ENCODE data around the gene KIDINS220.

The KIDINS220 gene

DNA sequence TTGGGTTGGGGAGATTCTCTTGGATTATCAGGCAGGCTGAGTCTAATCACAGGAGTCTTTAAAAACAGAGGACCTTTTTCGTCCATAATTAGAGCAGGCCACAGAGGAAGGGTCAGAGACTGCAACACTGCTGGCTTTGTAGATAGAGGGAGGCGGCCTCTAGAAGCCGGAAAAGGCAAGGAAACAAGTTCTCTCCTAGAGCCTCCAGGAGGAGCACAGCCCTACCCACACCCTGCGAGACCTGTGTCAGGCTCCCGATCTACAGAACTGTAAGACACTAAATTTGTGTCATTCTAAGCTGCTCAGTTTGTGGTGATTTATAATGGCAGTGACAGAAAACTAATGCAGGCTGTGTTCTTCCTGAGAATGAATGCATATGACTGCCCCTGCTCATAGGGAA lies 140.2 kb downstream of the KIDINS220 start:
- no peak for DNase-seq (ENCODE audit: low spot score)

DNA sequence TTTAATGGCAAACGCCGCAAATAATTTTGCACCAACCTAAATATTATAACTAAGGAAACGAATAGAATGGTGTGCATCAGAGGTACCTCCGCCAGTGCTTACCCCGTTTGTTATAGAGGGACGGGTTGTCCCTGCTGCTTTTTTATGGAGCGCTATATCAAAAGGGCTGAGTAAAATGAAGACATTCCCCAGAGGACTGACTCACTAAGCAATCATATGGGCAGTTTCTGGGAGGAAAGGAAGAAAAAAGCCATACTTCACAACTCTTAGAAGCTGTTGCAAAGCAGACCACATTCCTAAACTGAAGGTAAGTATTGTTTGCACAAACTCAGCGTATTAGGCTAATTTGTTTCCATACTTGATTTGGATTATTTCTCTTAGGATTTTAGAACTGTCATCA lies 142.7 kb downstream of the KIDINS220 start:
- no peak for DNase-seq (ENCODE audit: low spot score)

GRCh38 chr2:8693157-8693821 lies 144.1 kb downstream of the KIDINS220 start:
- peak; percentile 58 for DNase-seq (ENCODE audit: low spot score)

DNA sequence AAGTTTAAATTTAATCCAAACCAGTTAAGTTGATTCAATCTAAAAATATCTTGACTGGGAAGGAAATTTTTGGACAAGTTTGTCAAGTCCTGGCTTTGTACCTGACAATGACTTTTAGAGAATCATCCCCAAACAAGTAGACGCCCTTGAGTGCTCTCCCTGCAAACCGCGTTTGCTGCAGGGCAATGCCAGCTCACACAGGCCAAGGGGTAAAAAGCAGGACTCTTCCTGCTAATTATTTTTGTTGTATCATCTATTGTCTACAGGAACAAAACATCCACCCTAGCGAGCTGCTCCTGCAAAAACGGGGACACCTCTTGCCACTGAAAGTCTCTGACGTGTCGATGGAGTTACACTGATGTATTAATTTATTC lies 144.6 kb downstream of the KIDINS220 start:
- no peak for DNase-seq (ENCODE audit: low spot score)

DNA sequence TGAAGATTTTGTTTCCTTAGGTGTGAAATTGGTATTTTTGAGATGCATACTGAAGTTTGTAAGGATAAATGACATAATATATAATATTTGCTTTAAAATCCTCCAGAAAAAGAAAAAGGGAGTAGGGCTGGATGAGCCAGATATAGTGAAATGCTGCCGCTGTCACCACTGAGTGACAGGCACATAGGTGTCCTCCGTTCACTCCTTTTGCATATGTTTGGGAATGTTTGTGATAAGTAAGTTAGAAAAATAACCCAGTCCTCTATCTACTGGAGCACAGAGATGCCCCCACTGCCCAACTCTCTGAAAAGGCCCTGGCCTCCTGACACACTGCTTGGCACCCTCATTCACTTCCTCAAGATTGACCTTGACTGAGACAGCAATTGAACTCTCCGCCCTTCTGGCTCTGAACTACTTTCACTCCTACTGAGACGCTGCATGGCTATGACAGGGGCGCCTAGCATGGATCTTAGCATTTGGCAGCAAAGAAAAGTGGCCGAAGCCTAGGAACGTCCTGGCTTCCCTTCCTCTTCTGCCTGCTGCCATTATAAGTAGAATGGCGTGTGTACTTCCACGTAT lies 145.5 kb downstream of the KIDINS220 start:
- no peak for DNase-seq (ENCODE audit: low spot score)

DNA sequence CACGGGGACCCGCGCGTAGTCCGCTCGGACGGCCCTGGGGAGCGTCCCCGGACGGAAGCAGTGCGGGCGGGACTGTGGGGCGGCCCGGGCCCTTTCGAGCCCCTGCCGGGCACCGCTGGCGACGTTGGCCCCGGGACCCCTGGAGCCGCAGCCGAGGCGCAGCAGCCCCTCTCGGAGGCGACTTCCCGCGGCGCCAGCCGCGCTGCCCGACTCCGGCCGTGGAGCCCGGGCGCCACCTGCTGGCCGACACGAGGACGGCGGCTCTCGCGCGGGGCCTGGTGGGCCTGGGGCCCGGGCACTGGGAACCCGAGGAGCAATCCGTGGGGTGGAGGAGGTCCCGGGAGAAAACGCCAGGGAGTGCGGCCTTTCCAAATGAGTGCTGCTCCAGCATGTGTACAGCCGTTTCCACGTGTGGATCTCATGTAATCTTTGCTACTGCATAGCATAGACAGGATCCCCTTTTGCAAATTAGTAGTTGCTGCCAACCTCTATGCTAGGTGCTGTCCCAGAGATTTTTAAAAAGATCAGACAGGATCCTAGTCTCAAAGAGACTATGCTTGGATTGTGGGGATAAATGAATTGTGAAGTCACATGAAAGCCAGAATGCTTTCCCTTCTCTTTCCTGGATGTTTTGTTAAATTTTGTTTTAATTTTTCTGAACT lies 151.6 kb downstream of the KIDINS220 start:
- peak; percentile 87 for DNase-seq (ENCODE audit: low spot score)

DNA sequence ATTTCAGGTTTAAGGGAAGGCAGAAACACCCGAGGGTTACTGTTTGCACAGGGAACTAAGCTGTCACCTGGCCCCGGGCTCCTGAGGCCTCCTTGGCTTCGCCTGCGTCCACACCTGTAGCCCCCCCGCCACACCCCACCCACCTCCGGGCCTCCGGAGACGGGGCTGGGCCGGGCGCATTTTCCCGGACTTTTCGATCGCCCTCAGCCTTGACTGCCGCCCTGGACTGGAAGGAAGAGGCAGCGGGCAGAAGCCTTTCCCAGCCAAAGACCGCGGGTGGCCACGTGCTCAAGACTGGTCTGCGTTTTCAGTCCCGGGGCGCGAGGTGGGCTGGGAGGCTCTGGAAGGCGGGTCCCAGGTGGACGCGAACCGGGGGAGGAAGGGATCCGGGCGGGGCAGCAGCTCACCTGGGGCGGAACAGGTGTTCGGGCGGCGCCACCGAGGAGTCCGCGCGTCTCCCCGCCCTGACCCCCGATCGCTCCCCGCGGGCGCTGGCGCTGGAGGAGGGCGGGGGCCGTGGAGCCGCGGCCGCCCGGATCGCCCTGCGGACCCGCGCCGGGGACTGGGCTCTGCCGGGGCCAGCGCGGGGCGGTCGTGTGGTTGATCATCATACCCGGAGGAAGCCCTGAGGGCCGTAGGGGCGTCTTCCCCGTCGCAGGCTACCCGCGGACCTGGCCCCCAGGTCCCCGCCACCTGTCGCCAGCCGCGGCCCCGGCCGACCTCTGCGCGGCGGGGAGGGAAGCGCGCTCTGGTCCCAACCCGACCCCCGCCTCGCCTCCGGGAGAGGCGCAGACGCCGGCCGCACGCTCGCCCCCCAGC lies 152.3 kb downstream of the KIDINS220 start:
- DNase-seq (ENCODE audit: low spot score): peak; percentile 66

DNA sequence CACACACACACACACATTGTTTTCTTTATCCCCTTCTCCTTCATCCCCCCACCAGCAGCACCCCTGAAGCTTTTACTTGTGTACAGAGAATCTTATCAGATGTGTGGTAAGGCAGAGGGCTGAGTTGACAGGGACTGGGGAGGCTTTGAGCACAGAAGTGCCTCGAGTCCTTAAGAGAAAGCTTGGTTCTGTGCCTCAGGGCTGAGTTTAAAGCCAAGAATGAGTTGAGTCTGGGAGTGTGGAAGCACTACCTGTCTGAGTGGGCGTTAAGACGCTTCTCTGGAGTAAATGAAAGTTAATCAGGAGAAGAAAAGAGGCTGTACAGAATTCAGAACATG lies 152.9 kb downstream of the KIDINS220 start:
- no peak for DNase-seq (ENCODE audit: low spot score)

- no peak for DNase-seq (ENCODE audit: low spot score)
Observed at GRCh38 chr2:8682719-8683667, 154.4 kb downstream of the KIDINS220 start.

GRCh38 chr2:8681786-8682692 lies 155.4 kb downstream of the KIDINS220 start, which contains the start of gene ID2:
TSS of gene ID2 (plus strand) at chr2:8682056. CDS start at chr2:8682166, 110 bp downstream.
- DNase-seq (ENCODE audit: low spot score): peak; percentile 98

DNA sequence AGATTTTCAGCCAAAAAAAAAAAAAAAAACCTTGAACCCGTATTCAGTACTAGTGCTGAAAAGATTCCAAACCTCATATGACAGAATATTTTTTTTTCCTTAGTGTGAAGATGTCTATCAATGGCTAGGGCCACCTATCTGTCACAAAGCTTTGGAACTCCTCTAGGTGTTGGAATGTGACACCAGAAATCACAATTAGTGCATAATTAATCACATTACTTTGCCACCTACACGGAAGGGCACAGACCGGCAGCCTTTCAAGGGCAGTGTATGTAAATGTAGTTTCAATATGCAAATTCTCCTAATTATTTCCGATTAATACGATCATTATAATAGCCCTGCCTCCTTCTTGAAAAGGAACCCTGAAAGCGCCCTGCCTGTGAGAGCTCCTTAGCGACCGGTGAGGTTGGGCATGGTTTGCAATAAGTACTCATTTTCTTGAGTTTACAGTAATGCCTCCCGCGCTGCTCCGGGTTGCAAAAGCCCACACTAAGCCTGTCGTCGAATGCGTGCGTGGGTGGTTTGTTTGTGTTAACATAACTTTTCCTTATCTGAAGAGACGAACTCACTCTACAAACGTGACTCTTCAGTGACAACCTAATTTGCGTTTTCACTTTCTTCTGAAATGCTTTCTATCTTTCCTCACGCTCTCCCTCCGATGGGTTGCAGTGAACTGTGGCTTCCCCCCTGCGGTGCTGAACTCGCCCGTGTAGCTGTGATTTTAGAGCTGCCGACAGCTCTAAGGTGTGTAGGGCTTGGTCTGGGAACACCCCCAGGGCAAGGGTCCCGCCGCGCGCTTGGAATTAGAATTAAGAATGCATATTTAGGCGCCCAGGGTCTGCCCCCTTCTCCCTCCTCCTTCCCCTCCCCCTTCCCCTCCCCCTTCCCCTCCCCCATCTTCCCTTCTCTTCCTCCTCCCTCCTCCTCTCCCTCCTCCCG lies 156.3 kb downstream of the KIDINS220 start:
- peak; percentile 55 for DNase-seq (ENCODE audit: low spot score)

- DNase-seq (ENCODE audit: low spot score): peak; percentile 45
Observed at GRCh38 chr2:8679827-8680731, 157.3 kb downstream of the KIDINS220 start.

DNA sequence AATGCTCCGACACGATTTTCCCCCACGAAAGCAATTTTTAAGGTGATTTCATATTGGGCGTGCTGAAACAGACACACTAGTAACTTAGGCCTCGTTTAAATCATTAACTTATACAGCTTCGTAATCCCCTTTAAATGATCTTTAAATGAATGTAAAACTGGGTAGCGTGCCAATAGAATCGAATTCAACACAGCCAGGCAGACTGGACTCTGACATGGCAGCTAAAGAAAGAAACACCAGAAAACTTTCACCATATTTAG lies 157.9 kb downstream of the KIDINS220 start:
- no peak for DNase-seq (ENCODE audit: low spot score)
